ENCODE measurements around the gene RAB3GAP2.

Gene RAB3GAP2

DNA sequence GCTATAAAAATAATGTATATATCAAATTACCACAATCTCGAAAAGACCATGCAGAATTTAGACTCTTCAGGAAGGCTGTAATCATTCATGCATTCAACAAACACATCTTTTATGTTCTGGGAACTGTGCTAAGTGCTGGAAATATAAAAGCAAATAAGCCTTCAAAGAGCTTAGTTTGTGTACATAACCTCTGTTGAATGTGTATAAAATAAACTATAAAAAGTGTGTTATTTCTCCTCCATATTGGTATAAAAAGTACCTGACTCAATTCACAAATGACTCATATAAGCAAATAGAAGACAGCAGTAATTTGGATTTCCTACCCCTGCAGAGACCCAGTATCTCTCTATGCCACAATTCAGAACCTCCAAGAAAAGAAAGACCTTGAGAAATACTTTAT, 36.8 kb downstream of the RAB3GAP2 start:
- Histone ChIP-seq H3K36me3 (ENCODE audit: control insufficient read depth, low read length) (peaks cover 28% of the 10 kb centered on the region), H3K4me1 (ENCODE audit: control insufficient read depth, low read length) (peaks cover 27% of the 10 kb centered on the region), H3K9me3 (ENCODE audit: control insufficient read depth, insufficient read depth, low read length) (no peaks in the 10 kb centered on the region), H3K4me3 (ENCODE audit: low read length) (no peak overlapping the region), H3K79me2 (ENCODE audit: control insufficient read depth, low read length) (peaks cover 69% of the 10 kb centered on the region), H3K4me2 (ENCODE audit: low read length) (no peak overlapping the region), H4K20me1 (ENCODE audit: control insufficient read depth, insufficient read depth, low read depth, low read length) (no peaks in the 10 kb centered on the region), H3F3A (ENCODE audit: control insufficient read depth, insufficient read depth) (no peaks in the 10 kb centered on the region), H3K9me2 (replicated peaks; ENCODE audit: control insufficient read depth, low read length) (no peaks in the 10 kb centered on the region), H3K27ac (ENCODE audit: low read depth, low read length) (no peak overlapping the region), H3K27me3 (ENCODE audit: control insufficient read depth, low read length) (no peaks in the 10 kb centered on the region)
- TF ChIP-seq, protein P1, sequence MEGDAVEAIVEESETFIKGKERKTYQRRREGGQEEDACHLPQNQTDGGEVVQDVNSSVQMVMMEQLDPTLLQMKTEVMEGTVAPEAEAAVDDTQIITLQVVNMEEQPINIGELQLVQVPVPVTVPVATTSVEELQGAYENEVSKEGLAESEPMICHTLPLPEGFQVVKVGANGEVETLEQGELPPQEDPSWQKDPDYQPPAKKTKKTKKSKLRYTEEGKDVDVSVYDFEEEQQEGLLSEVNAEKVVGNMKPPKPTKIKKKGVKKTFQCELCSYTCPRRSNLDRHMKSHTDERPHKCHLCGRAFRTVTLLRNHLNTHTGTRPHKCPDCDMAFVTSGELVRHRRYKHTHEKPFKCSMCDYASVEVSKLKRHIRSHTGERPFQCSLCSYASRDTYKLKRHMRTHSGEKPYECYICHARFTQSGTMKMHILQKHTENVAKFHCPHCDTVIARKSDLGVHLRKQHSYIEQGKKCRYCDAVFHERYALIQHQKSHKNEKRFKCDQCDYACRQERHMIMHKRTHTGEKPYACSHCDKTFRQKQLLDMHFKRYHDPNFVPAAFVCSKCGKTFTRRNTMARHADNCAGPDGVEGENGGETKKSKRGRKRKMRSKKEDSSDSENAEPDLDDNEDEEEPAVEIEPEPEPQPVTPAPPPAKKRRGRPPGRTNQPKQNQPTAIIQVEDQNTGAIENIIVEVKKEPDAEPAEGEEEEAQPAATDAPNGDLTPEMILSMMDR (IDR thresholded peaks at IDR 0.05; ENCODE audit: low read depth, low read length, poor library complexity, severe bottlenecking) = no peak
- no peak for TF ChIP-seq EZH2phosphoT487 (IDR thresholded peaks at IDR 0.05; ENCODE audit: borderline replicate concordance, low read length)

DNA sequence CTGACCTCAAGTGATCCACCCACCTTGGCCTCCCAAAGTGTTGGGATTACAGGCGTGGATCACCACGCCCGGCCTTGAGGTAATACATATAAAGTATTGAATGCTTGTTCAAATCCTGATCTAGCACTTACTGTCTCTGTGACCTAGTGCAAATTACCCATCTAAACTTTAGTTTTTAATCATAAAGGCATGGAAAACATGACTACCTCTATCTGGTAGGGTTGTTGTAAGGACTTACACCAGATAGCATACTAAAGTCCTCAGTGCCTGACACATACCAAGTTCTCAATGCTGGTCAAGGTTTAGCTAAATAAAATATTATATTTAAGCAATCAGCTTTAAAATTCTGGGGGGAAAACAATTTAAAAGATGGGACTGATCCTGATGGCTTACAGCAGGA, 38.3 kb downstream of the RAB3GAP2 start:
- H3K27me3 ChIP-seq (ENCODE audit: control insufficient read depth, low read length) = no peaks in the 10 kb centered on the region
- peaks cover 12% of the 10 kb centered on the region for H3K4me1 ChIP-seq (ENCODE audit: control insufficient read depth, low read length)
- H3F3A ChIP-seq (ENCODE audit: control insufficient read depth, insufficient read depth) = no peaks in the 10 kb centered on the region
- H4K20me1 ChIP-seq (ENCODE audit: control insufficient read depth, insufficient read depth, low read depth, low read length) = no peaks in the 10 kb centered on the region
- H3K4me2 ChIP-seq (ENCODE audit: low read length) = no peak overlapping the region
- no peak overlapping the region for H3K4me3 ChIP-seq (ENCODE audit: low read length)
- no peaks in the 10 kb centered on the region for H3K9me2 ChIP-seq (replicated peaks; ENCODE audit: control insufficient read depth, low read length)
- no peaks in the 10 kb centered on the region for H3K9me3 ChIP-seq (ENCODE audit: control insufficient read depth, insufficient read depth, low read length)
- H3K79me2 ChIP-seq (ENCODE audit: control insufficient read depth, low read length) = peaks cover 60% of the 10 kb centered on the region
- H3K27ac ChIP-seq (ENCODE audit: low read depth, low read length) = no peak overlapping the region
- TF ChIP-seq EZH2phosphoT487 (IDR thresholded peaks at IDR 0.05; ENCODE audit: borderline replicate concordance, low read length) = no peak
- TF ChIP-seq, protein P1 (IDR thresholded peaks at IDR 0.05; ENCODE audit: low read depth, low read length, poor library complexity, severe bottlenecking) = no peak
- H3K36me3 ChIP-seq (ENCODE audit: control insufficient read depth, low read length) = peaks cover 37% of the 10 kb centered on the region

DNA sequence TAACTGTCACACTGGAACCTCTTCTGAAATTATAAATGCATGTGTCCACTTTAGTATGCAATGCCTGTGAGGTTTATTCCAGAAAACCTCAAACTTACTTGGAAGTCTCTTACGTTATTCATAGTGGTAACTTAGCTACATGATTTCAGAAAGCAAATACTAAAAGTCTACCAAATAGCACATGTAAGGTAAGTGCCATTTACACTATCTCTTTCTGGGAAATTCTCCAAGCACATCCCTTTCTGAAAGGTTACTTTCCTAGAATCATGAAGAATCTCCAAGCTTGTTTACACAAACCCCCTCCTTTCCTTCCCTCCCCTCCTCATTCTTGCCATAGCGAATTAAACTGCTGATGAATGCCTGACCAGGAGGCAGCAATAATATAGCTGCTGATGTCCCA, 42.5 kb downstream of the RAB3GAP2 start:
- peaks cover 52% of the 10 kb centered on the region for H3K79me2 ChIP-seq (ENCODE audit: control insufficient read depth, low read length)
- no peaks in the 10 kb centered on the region; the same call in 1 of the 2 replicates for H3F3A ChIP-seq (ENCODE audit: control insufficient read depth, insufficient read depth)
- no peaks in the 10 kb centered on the region for H3K9me2 ChIP-seq (replicated peaks; ENCODE audit: control insufficient read depth, low read length)
- H3K4me3 ChIP-seq (ENCODE audit: low read length) = no peak overlapping the region
- peaks cover 2% of the 10 kb centered on the region for H3K4me1 ChIP-seq (ENCODE audit: control insufficient read depth, low read length)
- H3K36me3 ChIP-seq (ENCODE audit: control insufficient read depth, low read length) = peaks cover 55% of the 10 kb centered on the region
- H3K27me3 ChIP-seq (ENCODE audit: control insufficient read depth, low read length) = no peaks in the 10 kb centered on the region
- no peaks in the 10 kb centered on the region for H4K20me1 ChIP-seq (ENCODE audit: control insufficient read depth, insufficient read depth, low read depth, low read length)
- no peak overlapping the region for H3K4me2 ChIP-seq (ENCODE audit: low read length)
- no peaks in the 10 kb centered on the region for H3K9me3 ChIP-seq (ENCODE audit: control insufficient read depth, insufficient read depth, low read length)
- TF ChIP-seq, protein P1 (IDR thresholded peaks at IDR 0.05; ENCODE audit: low read depth, low read length, poor library complexity, severe bottlenecking) = no peak
- no peak for TF ChIP-seq EZH2phosphoT487 (IDR thresholded peaks at IDR 0.05; ENCODE audit: borderline replicate concordance, low read length)
- H3K27ac ChIP-seq (ENCODE audit: low read depth, low read length) = no peak overlapping the region
